ENCODE measurements around the gene TTC39C. TPM values are rescaled to one million over a fixed set of nuclear protein-coding genes. Genes with fewer than 3 reads are reported as not detected.

The TTC39C gene
- total RNA-seq, 1 experiment from 2014 or later, result 24.7 TPM

DNA sequence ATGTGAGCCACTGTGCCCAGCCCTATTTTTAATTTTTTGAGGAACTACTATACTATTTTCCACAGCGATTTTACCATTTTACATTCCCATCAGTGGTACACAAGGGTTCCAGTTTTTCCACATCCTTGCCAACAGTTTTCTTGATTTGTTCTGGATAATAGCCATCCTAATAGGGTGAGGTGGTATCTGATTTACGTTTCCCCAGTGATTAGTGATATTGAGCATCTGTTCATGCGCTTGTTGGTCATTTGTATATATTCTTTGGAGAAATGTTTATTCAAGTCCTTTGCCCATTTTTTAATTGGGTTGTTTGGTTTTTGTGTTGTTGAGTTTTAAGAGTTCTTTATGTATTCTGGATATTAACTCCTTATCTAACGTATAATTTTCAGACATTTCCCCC lies 20.8 kb downstream of the TTC39C start:
- Histone ChIP-seq H3K79me2 (ENCODE audit: low read length) (peaks cover 41% of the 10 kb centered on the region), H3K4me1 (ENCODE audit: insufficient read depth, low read length) (no peaks in the 10 kb centered on the region), H3K4me3 (ENCODE audit: low read length) (no peak overlapping the region), H3K9me3 (ENCODE audit: low read length) (no peaks in the 10 kb centered on the region), H3F3A (ENCODE audit: low read length, unreplicated experiment) (no peaks in the 10 kb centered on the region), H3K9me2 (replicated peaks; ENCODE audit: low read length) (no peaks in the 10 kb centered on the region), H3K4me2 (ENCODE audit: low read length) (no peak overlapping the region), H3K27ac (ENCODE audit: low read length) (no peak overlapping the region), H2AFZ (ENCODE audit: low read length) (no peak overlapping the region), H4K20me1 (ENCODE audit: low read length) (no peaks in the 10 kb centered on the region), H3K36me3 (ENCODE audit: low read depth, low read length) (0 out of 2 replicates have a peak, but pooled peaks cover 3% of the 10 kb centered on the region), H3K27me3 (ENCODE audit: low read length) (no peaks in the 10 kb centered on the region), H3K9ac (ENCODE audit: low read length) (no peak overlapping the region)
- ChIA-PET CTCF (no interaction called here), POLR2A (ENCODE audit: unreplicated experiment) (no interaction called here)
- ATAC-seq (no peak), DNase-seq (no peak)
- intact Hi-C loops (cut with micrococcal nuclease), result no loop called here
- BruUV-seq (replicated peaks), result no TSS peak
- TF ChIP-seq, protein P1, sequence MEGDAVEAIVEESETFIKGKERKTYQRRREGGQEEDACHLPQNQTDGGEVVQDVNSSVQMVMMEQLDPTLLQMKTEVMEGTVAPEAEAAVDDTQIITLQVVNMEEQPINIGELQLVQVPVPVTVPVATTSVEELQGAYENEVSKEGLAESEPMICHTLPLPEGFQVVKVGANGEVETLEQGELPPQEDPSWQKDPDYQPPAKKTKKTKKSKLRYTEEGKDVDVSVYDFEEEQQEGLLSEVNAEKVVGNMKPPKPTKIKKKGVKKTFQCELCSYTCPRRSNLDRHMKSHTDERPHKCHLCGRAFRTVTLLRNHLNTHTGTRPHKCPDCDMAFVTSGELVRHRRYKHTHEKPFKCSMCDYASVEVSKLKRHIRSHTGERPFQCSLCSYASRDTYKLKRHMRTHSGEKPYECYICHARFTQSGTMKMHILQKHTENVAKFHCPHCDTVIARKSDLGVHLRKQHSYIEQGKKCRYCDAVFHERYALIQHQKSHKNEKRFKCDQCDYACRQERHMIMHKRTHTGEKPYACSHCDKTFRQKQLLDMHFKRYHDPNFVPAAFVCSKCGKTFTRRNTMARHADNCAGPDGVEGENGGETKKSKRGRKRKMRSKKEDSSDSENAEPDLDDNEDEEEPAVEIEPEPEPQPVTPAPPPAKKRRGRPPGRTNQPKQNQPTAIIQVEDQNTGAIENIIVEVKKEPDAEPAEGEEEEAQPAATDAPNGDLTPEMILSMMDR (conservative IDR thresholded peaks at IDR 0.05; ENCODE audit: low read depth, low read length), result no peak
- no peak for TF ChIP-seq EZH2phosphoT487 (IDR thresholded peaks at IDR 0.05; ENCODE audit: borderline replicate concordance, low read length)
- no peak for TF ChIP-seq EZH2 (IDR thresholded peaks at IDR 0.05; ENCODE audit: low read length, unreplicated experiment)

DNA sequence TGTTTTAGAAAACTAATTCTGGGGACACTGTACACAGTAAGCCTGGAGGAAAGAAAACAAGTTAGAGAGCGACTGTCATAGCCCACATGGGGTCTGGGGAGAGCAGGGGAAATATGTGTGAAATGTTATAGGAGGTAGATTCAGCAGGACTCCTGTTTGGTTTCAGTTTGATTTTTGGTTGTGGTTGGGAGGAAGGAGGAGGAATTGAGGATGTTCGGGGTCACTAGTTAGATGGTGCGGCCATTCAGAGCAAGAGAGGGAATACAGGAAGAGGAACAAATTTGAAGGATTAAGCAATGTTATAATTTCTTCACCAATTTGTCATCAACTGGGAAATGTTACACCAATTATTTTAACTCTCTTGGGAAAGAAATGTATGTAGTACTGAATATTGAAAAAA lies 25.1 kb downstream of the TTC39C start:
- peaks cover 39% of the 10 kb centered on the region for H3K79me2 ChIP-seq (ENCODE audit: low read length)
- no peaks in the 10 kb centered on the region for H3K27me3 ChIP-seq (ENCODE audit: low read length)
- no TSS peak for BruUV-seq (replicated peaks)
- ATAC-seq, result no peak
- no peaks in the 10 kb centered on the region for H4K20me1 ChIP-seq (ENCODE audit: low read length)
- no peak overlapping the region for H2AFZ ChIP-seq (ENCODE audit: low read length)
- no peaks in the 10 kb centered on the region for H3K9me3 ChIP-seq (ENCODE audit: low read length)
- intact Hi-C loops (cut with micrococcal nuclease), result no loop called here
- H3F3A ChIP-seq (ENCODE audit: low read length, unreplicated experiment), result no peaks in the 10 kb centered on the region
- ChIA-PET POLR2A (ENCODE audit: unreplicated experiment) (no interaction called here), CTCF (no interaction called here)
- no peaks in the 10 kb centered on the region for H3K4me1 ChIP-seq (ENCODE audit: insufficient read depth, low read length)
- TF ChIP-seq EZH2phosphoT487 (IDR thresholded peaks at IDR 0.05; ENCODE audit: borderline replicate concordance, low read length) (no peak), EZH2 (IDR thresholded peaks at IDR 0.05; ENCODE audit: low read length, unreplicated experiment) (no peak)
- TF ChIP-seq, protein P1 (conservative IDR thresholded peaks at IDR 0.05; ENCODE audit: low read depth, low read length), result no peak
- H3K27ac ChIP-seq (ENCODE audit: low read length), result no peak overlapping the region
- no peak overlapping the region for H3K4me3 ChIP-seq (ENCODE audit: low read length)
- H3K9me2 ChIP-seq (replicated peaks; ENCODE audit: low read length), result no peaks in the 10 kb centered on the region
- no peak overlapping the region for H3K4me2 ChIP-seq (ENCODE audit: low read length)
- no peak overlapping the region for H3K9ac ChIP-seq (ENCODE audit: low read length)
- DNase-seq, result no peak
- H3K36me3 ChIP-seq (ENCODE audit: low read depth, low read length), result 0 out of 2 replicates have a peak, but pooled peaks cover 3% of the 10 kb centered on the region

DNA sequence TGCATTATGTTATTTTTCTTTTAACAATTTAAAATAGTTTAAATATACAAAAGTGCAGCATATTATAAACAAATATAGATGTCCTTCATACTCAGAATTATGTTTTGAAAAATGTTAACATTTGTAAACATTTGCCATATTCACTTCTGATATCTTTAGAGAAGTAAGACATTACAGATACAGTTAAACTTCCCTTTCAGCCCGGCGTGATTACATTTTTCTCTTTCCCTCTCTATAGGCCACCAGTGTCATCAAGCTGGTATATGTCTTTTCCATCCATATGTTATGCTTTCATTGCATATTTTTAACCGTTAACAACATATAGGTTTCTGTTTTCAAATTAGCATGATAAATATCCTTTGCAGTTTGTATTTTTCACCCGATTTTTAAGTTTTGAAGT lies 27.1 kb downstream of the TTC39C start:
- no peak overlapping the region for H2AFZ ChIP-seq (ENCODE audit: low read length)
- no TSS peak for BruUV-seq (replicated peaks)
- H3K4me2 ChIP-seq (ENCODE audit: low read length), result no peak overlapping the region
- H3K79me2 ChIP-seq (ENCODE audit: low read length), result peaks cover 21% of the 10 kb centered on the region
- ATAC-seq (no peak), DNase-seq (no peak)
- H3K27ac ChIP-seq (ENCODE audit: low read length), result no peak overlapping the region
- no peaks in the 10 kb centered on the region for H3F3A ChIP-seq (ENCODE audit: low read length, unreplicated experiment)
- H3K27me3 ChIP-seq (ENCODE audit: low read length), result no peaks in the 10 kb centered on the region
- POLR2A ChIA-PET (ENCODE audit: unreplicated experiment), result no interaction called here
- no peaks in the 10 kb centered on the region for H3K9me2 ChIP-seq (replicated peaks; ENCODE audit: low read length)
- no peaks in the 10 kb centered on the region for H3K4me1 ChIP-seq (ENCODE audit: insufficient read depth, low read length)
- H3K36me3 ChIP-seq (ENCODE audit: low read depth, low read length), result no peaks in the 10 kb centered on the region
- no peaks in the 10 kb centered on the region for H3K9me3 ChIP-seq (ENCODE audit: low read length)
- CTCF ChIA-PET, result no interaction called here
- no peak for TF ChIP-seq EZH2phosphoT487 (IDR thresholded peaks at IDR 0.05; ENCODE audit: borderline replicate concordance, low read length)
- no peak for TF ChIP-seq EZH2 (IDR thresholded peaks at IDR 0.05; ENCODE audit: low read length, unreplicated experiment)
- TF ChIP-seq, protein P1 (conservative IDR thresholded peaks at IDR 0.05; ENCODE audit: low read depth, low read length), result no peak
- H4K20me1 ChIP-seq (ENCODE audit: low read length), result no peaks in the 10 kb centered on the region
- intact Hi-C loops (cut with micrococcal nuclease), result no loop called here
- H3K4me3 ChIP-seq (ENCODE audit: low read length), result no peak overlapping the region
- no peak overlapping the region for H3K9ac ChIP-seq (ENCODE audit: low read length)

Measured in PC-3 (cell line).